Right forelimb (tissue), 1 donor: ENCODE measurements around the gene ZCCHC3.

ENCODE experiments used
- DNase-seq: peaks from one replicate; pipeline ENCODE4 v3.0.0-alpha.2; 2018

ZCCHC3 gene

GRCh38 chr20:286508-286907 is 10.9 kb upstream of the ZCCHC3 start:
- DNase-seq, result no peak

GRCh38 chr20:288956-289692 is 8.2 kb upstream of the ZCCHC3 start:
- no peak for DNase-seq

- DNase-seq, result no peak
Measured at GRCh38 chr20:289693-290083, 7.7 kb upstream of the ZCCHC3 start.

GRCh38 chr20:290084-290831 is 7.1 kb upstream of the ZCCHC3 start, which contains the start of gene C20orf96:
TSS of gene C20orf96 (minus strand) at chr20:290750. CDS start at chr20:290610, 140 bp downstream.
- peak; percentile 92 for DNase-seq

GRCh38 chr20:294602-295001 is 2.8 kb upstream of the ZCCHC3 start:
- no peak for DNase-seq

GRCh38 chr20:295804-296203 is 1.6 kb upstream of the ZCCHC3 start:
- no peak for DNase-seq

GRCh38 chr20:297925-298775 is 780 bp downstream of the ZCCHC3 start:
- DNase-seq, result peak; percentile 73

GRCh38 chr20:298776-299391 is 1.5 kb downstream of the ZCCHC3 start:
- no peak for DNase-seq

- peak; percentile 58 for DNase-seq
Measured at GRCh38 chr20:300345-300990, 3.1 kb downstream of the ZCCHC3 start.

- no peak for DNase-seq
Measured at GRCh38 chr20:301886-302848, 4.8 kb downstream of the ZCCHC3 start.

- no peak for DNase-seq
Measured at GRCh38 chr20:305745-306144, 8.4 kb downstream of the ZCCHC3 start.

GRCh38 chr20:308427-309038 is 11.2 kb downstream of the ZCCHC3 start:
- no peak for DNase-seq

- DNase-seq, result no peak
Measured at GRCh38 chr20:309306-309840, 12.0 kb downstream of the ZCCHC3 start.

- peak; percentile 98 for DNase-seq
Measured at GRCh38 chr20:309841-310644, 12.7 kb downstream of the ZCCHC3 start.

- no peak for DNase-seq
Measured at GRCh38 chr20:310645-311044, 13.3 kb downstream of the ZCCHC3 start.

GRCh38 chr20:311609-312008 is 14.2 kb downstream of the ZCCHC3 start:
- no peak for DNase-seq

GRCh38 chr20:312067-312466 is 14.7 kb downstream of the ZCCHC3 start:
- DNase-seq, result no peak

GRCh38 chr20:312866-313265 is 15.5 kb downstream of the ZCCHC3 start:
- no peak for DNase-seq

- DNase-seq, result no peak
Measured at GRCh38 chr20:313402-313801, 16.0 kb downstream of the ZCCHC3 start.
